ENCODE measurements around the gene CAMK2N1. TPM values are rescaled to one million over a fixed set of nuclear protein-coding genes. Genes with fewer than 3 reads are reported as not detected.

Gene CAMK2N1
- total RNA-seq, 2 donors from 2014 or later = 133 to 182 TPM

GRCh38 chr1:20483833-20484518, 2.0 kb downstream of the CAMK2N1 start:
- Histone ChIP-seq H3K9me3 (no peaks in the 10 kb centered on the region), H3K36me3 (no peaks in the 10 kb centered on the region), H3K9ac (ENCODE audit: low read depth in 2 of 2, low read length in 2 of 2) (peak overlapping the region; percentile 79 to 98), H3K27me3 (no peaks in the 10 kb centered on the region), H3K4me1 (peaks cover 9% of the 10 kb centered on the region), H3K4me3 (peak overlapping the region; percentile 85), H3K27ac (peak overlapping the region; percentile 82)
- peak; percentile 50 for DNase-seq
- intact Hi-C loops (cut with DNase I) = no loop called here
- no peak for TF ChIP-seq CTCF (IDR thresholded peaks at IDR 0.05)

- Histone ChIP-seq H3K36me3 (no peaks in the 10 kb centered on the region), H3K27ac (peak overlapping the region; percentile 82), H3K27me3 (no peaks in the 10 kb centered on the region), H3K9ac (ENCODE audit: low read depth in 2 of 2, low read length in 2 of 2) (peak overlapping the region; percentile 79 to 98), H3K4me1 (peaks cover 9% of the 10 kb centered on the region), H3K4me3 (peak overlapping the region; percentile 85), H3K9me3 (no peaks in the 10 kb centered on the region)
- DNase-seq = no peak
- intact Hi-C loops (cut with DNase I) = no loop called here
- TF ChIP-seq CTCF (IDR thresholded peaks at IDR 0.05) = no peak
Observed at GRCh38 chr1:20483098-20483832, 2.7 kb downstream of the CAMK2N1 start.

GRCh38 chr1:20481643-20482498, 4.1 kb downstream of the CAMK2N1 start:
- Histone ChIP-seq H3K27ac (peak overlapping the region; percentile 88), H3K9me3 (no peaks in the 10 kb centered on the region), H3K36me3 (no peaks in the 10 kb centered on the region), H3K27me3 (no peaks in the 10 kb centered on the region), H3K4me3 (no peak overlapping the region), H3K4me1 (peaks cover 16% of the 10 kb centered on the region), H3K9ac (ENCODE audit: low read depth in 2 of 2, low read length in 2 of 2) (peak overlapping the region in 1 of 2 donors; percentile 75)
- no peak for TF ChIP-seq CTCF (IDR thresholded peaks at IDR 0.05)
- DNase-seq = no peak
- intact Hi-C loops (cut with DNase I) = no loop called here

- DNase-seq = peak; percentile 65
- peak overlapping the region in 1 of 2 donors; percentile 75 for H3K9ac ChIP-seq (ENCODE audit: low read depth in 2 of 2, low read length in 2 of 2)
- no peak overlapping the region for H3K4me3 ChIP-seq
- peak overlapping the region; percentile 88 for H3K27ac ChIP-seq
- peaks cover 19% of the 10 kb centered on the region for H3K4me1 ChIP-seq
- intact Hi-C loops (cut with DNase I) = no loop called here
- no peaks in the 10 kb centered on the region for H3K9me3 ChIP-seq
- H3K27me3 ChIP-seq = peaks cover 4% of the 10 kb centered on the region
- no peak for TF ChIP-seq CTCF (IDR thresholded peaks at IDR 0.05)
- no peaks in the 10 kb centered on the region for H3K36me3 ChIP-seq
Observed at GRCh38 chr1:20480951-20481617, 4.9 kb downstream of the CAMK2N1 start.
